C4-2B (cell line): ENCODE results near the gene ALPI.

Source experiments
- H3K27ac ChIP-seq: fragments of 450-650 bp; 2 replicates; pipeline ENCODE4 v1.5.1; 2017
- ZFX ChIP-seq: fragments of 450-650 bp; IDR thresholded peaks from 2 replicates; pipeline ENCODE4 v1.6.1; 2017
- TF ChIP-seq, protein P1 (sequence below): fragments of 450-650 bp; conservative IDR thresholded peaks from 2 replicates; pipeline ENCODE4 v1.5.1; 2017; ENCODE audit warnings: mild to moderate bottlenecking

Gene ALPI

DNA sequence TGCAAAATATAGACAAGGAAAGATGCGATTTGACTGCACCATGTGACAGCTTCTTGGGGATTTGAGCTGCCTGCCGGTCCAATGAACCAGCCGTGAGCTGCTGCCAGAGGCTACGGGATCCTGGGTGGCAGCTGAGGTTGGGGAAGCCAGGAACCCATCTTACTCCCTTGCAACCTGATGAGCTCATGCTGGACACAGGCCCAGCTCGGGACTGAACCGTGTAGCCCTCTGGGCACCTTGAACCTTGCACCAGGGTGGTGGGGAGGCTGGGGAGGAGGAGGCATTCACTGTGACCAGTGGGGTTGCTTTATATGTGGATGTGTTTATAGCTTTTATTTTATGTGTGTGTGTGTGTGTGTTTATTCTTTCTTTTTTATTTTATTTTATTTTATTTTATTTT lies 9.1 kb downstream of the ALPI start:
- TF ChIP-seq, protein P1, sequence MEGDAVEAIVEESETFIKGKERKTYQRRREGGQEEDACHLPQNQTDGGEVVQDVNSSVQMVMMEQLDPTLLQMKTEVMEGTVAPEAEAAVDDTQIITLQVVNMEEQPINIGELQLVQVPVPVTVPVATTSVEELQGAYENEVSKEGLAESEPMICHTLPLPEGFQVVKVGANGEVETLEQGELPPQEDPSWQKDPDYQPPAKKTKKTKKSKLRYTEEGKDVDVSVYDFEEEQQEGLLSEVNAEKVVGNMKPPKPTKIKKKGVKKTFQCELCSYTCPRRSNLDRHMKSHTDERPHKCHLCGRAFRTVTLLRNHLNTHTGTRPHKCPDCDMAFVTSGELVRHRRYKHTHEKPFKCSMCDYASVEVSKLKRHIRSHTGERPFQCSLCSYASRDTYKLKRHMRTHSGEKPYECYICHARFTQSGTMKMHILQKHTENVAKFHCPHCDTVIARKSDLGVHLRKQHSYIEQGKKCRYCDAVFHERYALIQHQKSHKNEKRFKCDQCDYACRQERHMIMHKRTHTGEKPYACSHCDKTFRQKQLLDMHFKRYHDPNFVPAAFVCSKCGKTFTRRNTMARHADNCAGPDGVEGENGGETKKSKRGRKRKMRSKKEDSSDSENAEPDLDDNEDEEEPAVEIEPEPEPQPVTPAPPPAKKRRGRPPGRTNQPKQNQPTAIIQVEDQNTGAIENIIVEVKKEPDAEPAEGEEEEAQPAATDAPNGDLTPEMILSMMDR: no peak
- TF ChIP-seq ZFX: no peak

DNA sequence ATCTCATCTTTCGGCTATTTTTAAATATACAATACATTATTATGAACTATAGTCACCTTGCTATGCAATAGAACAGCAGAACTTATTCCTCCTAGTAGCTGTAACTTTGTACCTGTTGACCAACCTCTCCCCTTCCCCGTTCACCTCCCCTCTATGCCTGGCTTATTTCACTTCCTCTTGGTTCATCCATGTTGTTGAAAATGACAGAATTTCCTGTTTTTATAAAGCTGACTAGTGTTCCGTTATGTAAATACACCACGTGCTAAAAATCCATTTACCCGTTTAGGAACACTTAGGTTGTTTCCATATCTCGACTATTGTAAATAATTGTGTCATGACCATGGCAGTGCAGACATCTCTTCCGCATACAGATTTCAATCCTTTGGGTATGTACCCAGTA lies 10.3 kb downstream of the ALPI start:
- no peak overlapping the region for H3K27ac ChIP-seq
- no peak for TF ChIP-seq ZFX
- TF ChIP-seq, protein P1: no peak

More for the DNA sequence above, 9.1 kb downstream of the ALPI start:
- H3K27ac ChIP-seq: no peak overlapping the region

DNA sequence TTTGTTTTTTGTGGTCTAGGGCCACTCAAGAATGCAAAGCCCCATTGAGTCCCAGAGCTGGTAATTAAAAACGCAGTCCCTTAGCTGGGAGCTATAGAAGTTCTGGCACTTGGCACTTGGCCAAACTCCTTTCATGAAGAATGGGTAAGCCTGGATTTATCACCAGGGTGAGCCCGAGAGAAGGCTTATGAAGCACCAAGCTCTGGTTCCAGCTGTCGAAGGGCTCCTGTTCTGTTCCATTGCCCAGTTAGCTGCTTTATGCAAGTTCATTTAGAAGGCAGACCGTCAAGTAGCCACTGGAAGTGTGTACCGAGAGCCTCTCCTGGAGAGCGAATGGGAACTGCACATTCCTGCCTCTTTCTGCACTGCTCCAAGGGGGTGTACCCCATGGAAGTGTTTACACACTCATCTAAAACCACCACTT lies 17.5 kb downstream of the ALPI start:
- TF ChIP-seq, protein P1: no peak
- TF ChIP-seq ZFX: no peak
- H3K27ac ChIP-seq: no peak overlapping the region

DNA sequence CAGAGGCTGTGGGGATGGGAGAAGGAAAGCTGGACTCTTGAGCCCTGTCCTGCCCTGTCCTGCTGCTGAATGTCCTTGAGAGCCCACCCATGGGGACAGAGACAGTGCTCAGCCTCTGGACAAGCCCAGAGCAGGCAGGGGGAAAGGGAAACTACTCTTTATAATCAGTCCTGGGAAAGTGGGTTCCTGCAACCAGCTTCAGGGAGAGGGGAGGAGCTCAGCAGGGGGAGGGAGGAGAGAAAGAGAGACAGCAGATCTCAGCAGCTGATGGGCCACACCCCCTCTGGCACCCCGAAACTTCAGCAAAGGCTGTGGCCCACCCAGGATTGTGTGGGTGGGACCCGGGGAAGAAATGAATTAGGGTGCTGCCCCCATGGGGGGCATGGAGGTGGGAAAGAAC lies 20.1 kb downstream of the ALPI start:
- TF ChIP-seq ZFX: no peak
- no peak overlapping the region for H3K27ac ChIP-seq

DNA sequence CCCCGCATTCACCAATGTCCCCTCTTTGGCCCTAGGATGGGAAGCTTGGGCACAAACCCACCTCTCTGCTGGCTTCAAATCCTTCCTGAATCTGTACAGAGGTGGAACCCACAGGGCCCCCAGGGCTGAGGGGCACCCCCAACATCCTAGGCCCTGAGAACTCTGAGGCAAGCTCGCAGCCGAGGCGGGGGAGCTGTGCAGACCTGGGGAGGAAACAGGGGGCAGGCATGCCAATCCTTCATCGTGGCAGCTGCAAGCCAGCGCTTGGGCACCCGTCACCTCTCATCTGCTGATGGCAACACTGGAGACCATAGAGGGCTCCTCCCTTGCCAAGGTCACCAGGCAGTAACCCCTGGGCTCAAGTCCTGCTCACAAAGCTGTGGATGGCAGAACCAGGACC lies 20.8 kb downstream of the ALPI start:
- no peak overlapping the region for H3K27ac ChIP-seq
- TF ChIP-seq, protein P1: no peak
- no peak for TF ChIP-seq ZFX

DNA sequence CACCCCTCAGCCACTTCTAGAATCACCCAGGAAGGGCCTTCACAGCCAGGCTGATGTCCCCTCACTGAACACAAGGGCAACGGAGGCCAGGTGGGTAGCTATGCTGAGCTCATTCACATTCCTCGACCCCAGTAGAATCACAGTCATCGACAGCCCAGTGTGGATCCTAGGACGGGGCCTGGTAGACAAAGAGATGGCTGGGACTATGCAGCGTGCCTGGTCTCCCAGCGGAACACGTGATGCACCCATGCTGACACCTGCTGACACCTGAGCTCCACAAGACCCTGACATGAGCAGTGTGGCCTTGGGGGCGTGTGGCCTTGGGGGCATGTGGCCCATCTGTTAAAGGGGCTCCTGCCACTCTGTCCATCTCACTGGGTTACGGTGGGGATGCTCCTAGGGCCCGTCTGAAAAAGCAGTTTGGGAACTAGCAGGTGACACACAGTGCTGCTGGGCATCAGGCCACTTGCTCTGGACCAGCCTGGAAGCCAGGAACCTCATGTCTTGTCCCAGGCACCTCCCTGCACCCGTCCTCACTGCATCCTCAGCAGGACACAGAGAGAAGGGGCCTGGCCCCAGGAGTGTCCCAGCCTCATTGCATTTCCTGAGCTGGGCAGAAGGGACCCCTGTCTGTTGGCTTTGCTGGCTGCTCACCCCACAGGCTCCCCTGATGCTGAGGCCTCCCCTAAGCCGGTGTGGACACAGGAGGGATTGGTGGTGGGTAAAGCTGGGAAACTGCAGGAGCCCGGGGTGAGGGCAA lies 22.0 kb downstream of the ALPI start:
- H3K27ac ChIP-seq: no peak overlapping the region
- TF ChIP-seq, protein P1: no peak
- no peak for TF ChIP-seq ZFX

DNA sequence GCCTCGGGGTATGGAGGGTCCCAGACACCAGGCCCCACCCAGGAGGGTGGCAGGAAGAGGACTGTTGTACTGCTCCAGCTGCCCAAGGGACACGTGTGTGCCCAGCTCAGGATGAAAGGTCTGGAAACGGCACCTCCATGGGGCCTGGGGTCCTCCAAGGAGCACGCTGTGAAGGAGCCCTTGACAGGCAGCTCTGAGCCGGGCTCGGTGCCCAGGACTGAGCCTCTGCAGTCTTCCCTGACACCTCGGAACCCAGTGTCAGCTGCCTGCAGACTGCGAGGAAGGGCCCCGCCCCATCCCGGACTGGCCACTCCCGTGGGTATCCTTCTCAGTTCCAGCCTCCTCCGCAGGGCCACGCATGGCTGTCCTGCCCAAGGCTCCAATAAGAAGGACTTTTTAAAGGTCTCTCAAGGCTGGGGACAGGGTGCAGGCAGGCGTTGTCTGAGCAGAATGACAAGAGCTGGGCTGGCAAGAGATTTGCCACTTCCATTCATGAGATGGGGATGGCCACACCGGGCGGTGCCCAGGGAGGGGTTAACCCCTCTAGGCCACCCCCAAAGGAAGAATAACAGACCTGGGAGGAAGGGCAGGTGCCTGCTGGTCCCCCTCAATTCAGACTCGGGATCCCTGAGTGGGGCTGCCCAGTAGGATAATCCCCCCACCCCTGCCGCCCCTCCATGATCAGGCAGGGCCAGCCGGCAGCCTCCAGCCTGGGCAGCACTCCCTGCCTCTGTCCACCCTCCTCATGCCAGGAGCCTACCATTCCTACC lies 22.8 kb downstream of the ALPI start:
- H3K27ac ChIP-seq: no peak overlapping the region
- TF ChIP-seq ZFX: no peak
- TF ChIP-seq, protein P1: no peak
